Natural killer cell treated with Interleukin-12 subunit alpha and Interleukin-12 subunit beta and Interleukin-15 and Interleukin-18, amount 100 ng/mL, for 72 hours (primary cell): ENCODE measurements around the gene GALNT13. TPM values are rescaled to one million over a fixed set of nuclear protein-coding genes. Genes with fewer than 3 reads are reported as not detected.
A peak's percentile ranks its signal among the peaks of the same experiment; 100 is the strongest.

ENCODE experiments used
- ATAC-seq, 2 donors: fragments of 150-1000 bp; cut with Tn5 transposase in 1 of 2; sonication (Bioruptor Pico), chemical (Tn5 transposase) in 1 of 2; 2 replicates each; pipeline ENCODE4 v1.10.0; 2021
- DNase-seq: peaks from one replicate; pipeline ENCODE4 v3.0.0; 2022; ENCODE audit warnings: low spot score
- H3K27ac Mint-ChIP-seq, 2 donors: 1 replicate in 1 of 2; 2 replicates in 1 of 2; pipeline ENCODE4 v1.8.0; 2022; ENCODE audit warnings: mixed read lengths in 2 of 2, mild to moderate bottlenecking in 1 of 2, moderate library complexity in 1 of 2
- H3K27me3 Mint-ChIP-seq, 2 donors: 1 replicate in 1 of 2; 2 replicates in 1 of 2; pipeline ENCODE4 v1.8.0; 2022; ENCODE audit warnings: mixed read lengths in 2 of 2
- H3K36me3 Mint-ChIP-seq: one replicate; pipeline ENCODE4 v1.8.0; 2022; ENCODE audit warnings: mixed read lengths
- H3K4me1 Mint-ChIP-seq, 2 donors: 1 replicate in 1 of 2; 2 replicates in 1 of 2; pipeline ENCODE4 v1.8.0; 2022; ENCODE audit warnings: low read depth in 2 of 2, mixed read lengths in 2 of 2, mild to moderate bottlenecking in 1 of 2
- H3K4me3 Mint-ChIP-seq: one replicate; pipeline ENCODE4 v1.8.0; 2022; ENCODE audit warnings: mixed read lengths
- H3K9me3 Mint-ChIP-seq: 2 replicates; pipeline ENCODE4 v1.8.0; 2022; ENCODE audit warnings: mixed read lengths
- total RNA-seq, 2 donors: library from RNA; stranded (reverse); gene quantifications; one replicate each; pipeline ENCODE4 v1.2.3, GENCODE V29; 2022

GALNT13 gene
- total RNA-seq, 2 donors from 2014 or later: not detected

DNA sequence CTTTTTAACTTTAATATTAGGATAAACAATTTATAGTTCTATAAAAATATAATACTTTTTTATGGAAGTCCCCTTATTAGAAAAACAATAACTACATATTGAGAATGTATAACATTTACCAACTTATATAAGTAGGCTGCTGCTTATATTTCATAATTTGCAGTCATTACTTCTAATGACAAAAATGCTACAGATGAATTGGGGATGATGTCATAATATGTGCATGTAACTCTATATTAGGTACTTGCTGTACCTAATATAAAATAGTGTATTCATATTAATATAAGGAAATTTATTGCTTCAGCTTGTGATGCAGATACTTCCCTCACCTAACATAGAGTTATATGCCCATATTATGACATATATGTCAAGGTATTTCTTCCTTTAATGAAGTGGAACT, 100.7 kb downstream of the GALNT13 start:
- Mint-ChIP-seq H3K4me1 (no peaks in the 10 kb centered on the region), H3K36me3 (peaks cover 5% of the 10 kb centered on the region), H3K9me3 (peaks cover 26% of the 10 kb centered on the region), H3K27me3 (no peaks in the 10 kb centered on the region), H3K27ac (no peak overlapping the region), H3K4me3 (no peak overlapping the region)
- DNase-seq: no peak
- ATAC-seq: no peak

DNA sequence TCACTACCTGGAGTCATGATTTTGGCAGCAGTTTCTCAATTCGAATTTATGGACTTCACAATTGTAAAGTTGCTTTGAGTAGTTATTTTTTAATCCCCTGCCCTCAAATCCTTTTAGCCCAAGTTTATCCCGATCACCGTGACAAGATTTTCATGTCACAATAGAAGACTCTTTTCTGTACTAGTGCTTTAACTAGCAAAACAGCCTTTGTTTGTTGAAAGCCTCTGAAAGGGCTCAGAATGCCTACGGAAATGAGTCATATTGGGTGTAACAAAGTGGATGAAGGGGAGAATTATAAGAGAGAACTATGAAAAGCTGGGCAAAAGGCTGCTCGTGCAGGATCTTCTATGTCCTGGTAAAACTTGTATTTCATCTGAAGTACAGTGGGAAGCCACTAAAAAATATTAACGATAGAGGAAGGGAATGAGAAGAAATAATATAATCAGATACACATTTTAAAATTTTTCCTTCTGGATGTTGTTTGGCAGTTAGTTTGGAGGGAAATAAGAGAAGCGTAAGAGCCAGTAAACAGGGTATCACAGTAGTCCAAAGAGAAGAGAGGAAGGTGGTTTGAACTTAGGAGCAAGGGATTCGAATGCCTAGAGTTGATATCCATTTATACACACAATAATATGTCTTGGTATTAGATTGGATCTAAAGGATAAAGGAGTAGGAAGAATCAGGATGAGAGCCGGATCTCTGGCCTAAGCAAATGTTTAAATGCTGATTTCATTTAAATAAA, 114.9 kb downstream of the GALNT13 start:
- Mint-ChIP-seq H3K27ac (no peak overlapping the region), H3K27me3 (no peaks in the 10 kb centered on the region), H3K4me1 (no peaks in the 10 kb centered on the region), H3K9me3 (peaks cover 36% of the 10 kb centered on the region), H3K4me3 (no peak overlapping the region), H3K36me3 (no peaks in the 10 kb centered on the region)
- no peak for DNase-seq
- no peak for ATAC-seq

GRCh38 chr2:153990771-153991170, 119.0 kb downstream of the GALNT13 start:
- no peak overlapping the region for H3K4me3 Mint-ChIP-seq
- peaks cover 32% of the 10 kb centered on the region for H3K9me3 Mint-ChIP-seq
- H3K36me3 Mint-ChIP-seq: no peaks in the 10 kb centered on the region
- no peak overlapping the region for H3K27ac Mint-ChIP-seq
- H3K4me1 Mint-ChIP-seq: no peaks in the 10 kb centered on the region
- ATAC-seq (no peak), DNase-seq (no peak)
- no peaks in the 10 kb centered on the region for H3K27me3 Mint-ChIP-seq

DNA sequence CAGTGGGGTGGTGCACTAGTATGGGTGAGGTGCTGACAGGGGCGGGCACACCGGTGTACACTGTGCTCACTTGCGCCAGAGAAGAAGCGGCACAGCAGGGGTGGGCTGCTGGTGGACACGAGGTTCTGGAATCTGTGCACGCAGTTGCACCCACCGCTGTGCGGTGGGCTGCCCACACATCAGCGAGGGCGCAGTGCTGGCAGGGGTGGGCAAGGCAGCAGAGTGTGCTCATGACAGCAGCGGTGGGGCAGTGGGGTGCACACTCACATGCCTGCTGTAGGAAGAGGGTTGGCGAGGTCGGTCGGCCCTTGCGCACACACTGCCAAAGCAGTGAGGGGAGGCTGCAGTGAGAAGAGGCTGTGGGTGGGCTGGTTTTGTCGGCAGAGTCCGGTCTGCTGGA, 141.8 kb downstream of the GALNT13 start:
- H3K4me1 Mint-ChIP-seq: no peaks in the 10 kb centered on the region
- H3K27me3 Mint-ChIP-seq: no peaks in the 10 kb centered on the region
- ATAC-seq (peak in 1 of 2 donors; percentile 31), DNase-seq (no peak)
- H3K4me3 Mint-ChIP-seq: no peak overlapping the region
- H3K27ac Mint-ChIP-seq: no peak overlapping the region
- peaks cover 26% of the 10 kb centered on the region for H3K36me3 Mint-ChIP-seq
- peaks cover 37% of the 10 kb centered on the region for H3K9me3 Mint-ChIP-seq

- Mint-ChIP-seq H3K27ac (no peak overlapping the region), H3K27me3 (no peaks in the 10 kb centered on the region), H3K4me1 (no peaks in the 10 kb centered on the region), H3K36me3 (peaks cover 20% of the 10 kb centered on the region), H3K9me3 (peaks cover 32% of the 10 kb centered on the region), H3K4me3 (no peak overlapping the region)
- DNase-seq (no peak), ATAC-seq (no peak)
Observed at GRCh38 chr2:154015233-154015632, 143.5 kb downstream of the GALNT13 start.

GRCh38 chr2:154029504-154029903, 157.8 kb downstream of the GALNT13 start:
- no peaks in the 10 kb centered on the region for H3K27me3 Mint-ChIP-seq
- no peak overlapping the region for H3K27ac Mint-ChIP-seq
- H3K9me3 Mint-ChIP-seq: peaks cover 18% of the 10 kb centered on the region
- ATAC-seq: no peak
- DNase-seq: no peak
- H3K4me1 Mint-ChIP-seq: no peaks in the 10 kb centered on the region
- peaks cover 1% of the 10 kb centered on the region for H3K36me3 Mint-ChIP-seq
- H3K4me3 Mint-ChIP-seq: no peak overlapping the region

- no peaks in the 10 kb centered on the region for H3K27me3 Mint-ChIP-seq
- H3K27ac Mint-ChIP-seq: no peak overlapping the region
- no peaks in the 10 kb centered on the region for H3K4me1 Mint-ChIP-seq
- DNase-seq: no peak
- peaks cover 10% of the 10 kb centered on the region for H3K9me3 Mint-ChIP-seq
- no peaks in the 10 kb centered on the region for H3K36me3 Mint-ChIP-seq
- no peak for ATAC-seq
- H3K4me3 Mint-ChIP-seq: no peak overlapping the region
Observed at GRCh38 chr2:154032220-154032619, 160.5 kb downstream of the GALNT13 start.

DNA sequence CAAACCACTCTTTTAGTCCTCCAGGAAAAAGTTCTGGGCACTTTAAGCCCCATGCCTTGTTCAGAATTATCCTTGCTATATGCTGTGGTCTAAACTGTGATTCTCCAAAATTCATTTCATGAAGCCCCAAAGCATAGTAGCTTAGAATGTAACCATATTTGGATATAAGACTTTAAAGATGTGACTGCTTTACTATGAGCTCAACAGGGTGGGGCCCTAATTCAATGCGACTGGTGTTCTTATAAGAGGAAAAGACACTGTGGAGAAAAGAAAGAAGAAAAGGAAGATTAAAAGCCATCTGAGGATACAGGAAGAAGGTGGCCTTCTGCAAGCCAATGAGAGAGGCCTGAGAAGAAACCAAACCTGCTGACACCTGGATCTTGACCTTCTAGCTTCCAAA, 174.8 kb downstream of the GALNT13 start:
- ATAC-seq (no peak), DNase-seq (no peak)
- Mint-ChIP-seq H3K36me3 (peaks cover 5% of the 10 kb centered on the region), H3K9me3 (peaks cover 19% of the 10 kb centered on the region), H3K4me3 (no peak overlapping the region), H3K27ac (no peak overlapping the region), H3K27me3 (no peaks in the 10 kb centered on the region), H3K4me1 (no peaks in the 10 kb centered on the region)

DNA sequence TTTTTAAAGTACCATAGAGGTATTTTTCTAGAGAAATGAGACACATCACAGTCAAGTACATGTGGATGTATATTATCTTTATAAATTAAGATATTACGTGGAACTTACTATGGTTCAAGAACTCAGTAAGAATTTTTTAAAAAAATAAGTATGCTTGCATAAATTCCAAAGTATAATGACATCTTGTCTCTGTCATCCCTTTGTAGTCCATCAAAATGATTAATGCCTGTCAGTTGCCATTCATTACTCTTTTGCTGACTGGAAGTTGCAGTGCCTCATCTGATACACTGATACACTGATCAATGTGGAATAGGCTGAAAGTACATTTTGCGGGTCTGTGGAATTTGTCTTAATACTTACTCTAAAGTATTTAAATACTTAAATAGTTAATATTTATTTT, 177.2 kb downstream of the GALNT13 start:
- Mint-ChIP-seq H3K27me3 (no peaks in the 10 kb centered on the region), H3K4me1 (no peaks in the 10 kb centered on the region), H3K9me3 (peaks cover 19% of the 10 kb centered on the region), H3K27ac (no peak overlapping the region), H3K4me3 (no peak overlapping the region), H3K36me3 (peaks cover 5% of the 10 kb centered on the region)
- ATAC-seq: no peak
- DNase-seq: no peak

DNA sequence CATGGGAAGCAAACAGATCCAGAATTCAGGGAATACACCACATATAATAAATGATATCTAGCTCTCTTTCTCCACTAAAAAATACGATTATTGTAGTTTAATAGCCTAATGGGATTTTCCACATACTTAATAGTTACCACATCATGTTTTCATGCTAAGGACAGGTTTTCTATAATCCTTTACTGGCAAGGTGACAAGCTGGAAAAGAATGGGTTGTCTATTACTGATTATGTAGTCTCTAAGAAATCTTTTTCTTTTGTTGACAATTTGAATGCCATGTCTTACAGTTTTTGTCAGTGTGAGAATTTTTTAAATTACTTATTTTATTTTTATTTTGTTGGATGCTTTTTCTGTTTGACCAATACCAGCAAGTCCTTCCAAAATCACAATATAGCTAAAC, 177.8 kb downstream of the GALNT13 start:
- no peak overlapping the region for H3K4me3 Mint-ChIP-seq
- no peaks in the 10 kb centered on the region for H3K27me3 Mint-ChIP-seq
- peaks cover 14% of the 10 kb centered on the region for H3K9me3 Mint-ChIP-seq
- H3K36me3 Mint-ChIP-seq: peaks cover 5% of the 10 kb centered on the region
- H3K4me1 Mint-ChIP-seq: no peaks in the 10 kb centered on the region
- DNase-seq (no peak), ATAC-seq (no peak)
- no peak overlapping the region for H3K27ac Mint-ChIP-seq

- no peak for ATAC-seq
- H3K4me3 Mint-ChIP-seq: no peak overlapping the region
- H3K27me3 Mint-ChIP-seq: no peaks in the 10 kb centered on the region
- no peak for DNase-seq
- H3K36me3 Mint-ChIP-seq: peaks cover 7% of the 10 kb centered on the region
- H3K27ac Mint-ChIP-seq: no peak overlapping the region
- H3K4me1 Mint-ChIP-seq: no peaks in the 10 kb centered on the region
- H3K9me3 Mint-ChIP-seq: peaks cover 28% of the 10 kb centered on the region
Observed at GRCh38 chr2:154067124-154067523, 195.4 kb downstream of the GALNT13 start.

DNA sequence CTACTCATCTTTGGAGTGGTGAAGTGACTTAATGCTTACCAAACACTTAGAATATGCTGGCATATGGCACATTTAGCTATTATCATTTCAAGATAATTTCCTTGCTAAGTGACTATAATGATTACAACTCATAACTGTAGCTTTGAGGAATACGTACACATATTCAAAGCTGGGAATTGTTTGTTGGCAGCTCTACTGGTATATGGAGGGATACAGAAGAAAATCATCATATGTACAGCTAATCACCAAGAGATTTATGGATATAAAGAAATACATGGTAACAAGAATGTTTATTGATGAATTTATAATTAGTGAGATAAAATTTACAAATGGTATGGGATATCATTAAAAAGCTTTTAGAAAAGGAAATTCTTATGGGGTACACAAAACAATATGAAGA, 207.2 kb downstream of the GALNT13 start:
- Mint-ChIP-seq H3K27me3 (no peaks in the 10 kb centered on the region), H3K9me3 (peaks cover 11% of the 10 kb centered on the region), H3K27ac (no peak overlapping the region), H3K4me1 (no peaks in the 10 kb centered on the region), H3K36me3 (no peaks in the 10 kb centered on the region), H3K4me3 (no peak overlapping the region)
- DNase-seq: no peak
- no peak for ATAC-seq

- Mint-ChIP-seq H3K27me3 (no peaks in the 10 kb centered on the region), H3K4me1 (no peaks in the 10 kb centered on the region), H3K27ac (no peak overlapping the region), H3K9me3 (peaks cover 4% of the 10 kb centered on the region), H3K4me3 (no peak overlapping the region), H3K36me3 (no peaks in the 10 kb centered on the region)
- no peak for ATAC-seq
- DNase-seq: no peak
Observed at GRCh38 chr2:154092571-154092970, 220.8 kb downstream of the GALNT13 start.

DNA sequence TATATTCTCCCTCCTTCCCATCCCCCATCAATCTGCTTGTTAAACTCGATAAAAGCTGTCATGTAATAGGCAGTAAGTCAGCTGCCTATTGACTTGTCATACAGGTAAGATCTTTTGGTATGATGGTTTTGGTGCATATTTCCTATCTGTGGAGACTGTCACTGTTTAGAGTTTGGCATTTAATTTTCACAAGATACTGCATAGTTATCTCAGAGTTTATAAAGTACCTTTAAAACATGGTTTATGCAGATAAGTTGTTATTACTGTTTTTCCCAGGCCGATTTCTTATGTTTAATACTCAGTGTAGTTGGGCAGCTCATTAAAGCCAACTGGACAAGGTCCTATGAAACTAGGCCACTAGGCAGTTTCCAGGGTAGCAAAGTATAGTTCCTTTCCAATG, 222.1 kb downstream of the GALNT13 start:
- Mint-ChIP-seq H3K27ac (no peak overlapping the region), H3K9me3 (peaks cover 6% of the 10 kb centered on the region), H3K36me3 (no peaks in the 10 kb centered on the region), H3K27me3 (no peaks in the 10 kb centered on the region), H3K4me1 (no peaks in the 10 kb centered on the region), H3K4me3 (no peak overlapping the region)
- DNase-seq (no peak), ATAC-seq (no peak)

- no peak for ATAC-seq
- Mint-ChIP-seq H3K27ac (no peak overlapping the region), H3K4me1 (no peaks in the 10 kb centered on the region), H3K4me3 (no peak overlapping the region), H3K27me3 (no peaks in the 10 kb centered on the region), H3K9me3 (peaks cover 16% of the 10 kb centered on the region), H3K36me3 (peaks cover 9% of the 10 kb centered on the region)
- no peak for DNase-seq
Observed at GRCh38 chr2:154097833-154098398, 226.2 kb downstream of the GALNT13 start.
